ENCODE results near the gene SAP30L.

SAP30L gene

DNA sequence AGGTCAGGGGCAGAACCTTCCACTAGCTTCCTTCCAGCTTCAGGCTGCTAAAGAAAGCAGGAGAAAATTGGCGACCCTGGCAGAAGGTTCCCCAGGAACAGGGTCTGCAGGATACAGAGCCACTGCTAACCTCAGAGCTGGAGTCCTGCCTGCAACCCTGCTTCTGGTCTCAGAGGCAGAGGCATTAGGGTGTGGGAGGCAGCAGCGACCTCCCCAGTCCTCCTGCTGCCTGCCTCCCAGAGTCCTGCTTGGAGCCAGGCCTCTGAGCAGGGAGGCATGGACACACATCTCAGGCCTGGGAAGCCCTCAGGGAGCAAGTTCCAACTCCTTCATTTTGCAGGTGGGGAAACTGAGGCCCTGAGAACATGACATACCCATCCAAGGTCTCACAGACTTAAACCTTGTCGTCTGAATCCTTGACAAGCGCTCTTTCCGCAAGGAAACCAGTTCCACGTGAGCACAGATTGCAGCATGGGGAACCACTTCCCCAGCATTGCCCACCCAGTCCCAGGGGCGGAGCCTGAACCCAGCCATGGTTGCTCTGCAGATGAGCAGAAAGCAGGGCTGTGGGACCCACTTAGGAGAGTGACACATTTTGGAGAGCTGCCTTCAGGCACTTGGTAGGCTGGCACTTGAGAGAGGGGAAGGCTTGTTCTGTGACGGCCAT lies 60.4 kb downstream of the SAP30L start:
- no peak for DNase-seq
- no peaks in the 10 kb centered on the region for H4K20me1 ChIP-seq (ENCODE audit: insufficient read depth, low read length)

GRCh38 chr5:154506716-154507080 lies 60.9 kb downstream of the SAP30L start:
- TF ChIP-seq EZH2 (optimal IDR thresholded peaks at IDR 0.05; ENCODE audit: low read depth, low read length) = no peak
- TF ChIP-seq, protein P1, sequence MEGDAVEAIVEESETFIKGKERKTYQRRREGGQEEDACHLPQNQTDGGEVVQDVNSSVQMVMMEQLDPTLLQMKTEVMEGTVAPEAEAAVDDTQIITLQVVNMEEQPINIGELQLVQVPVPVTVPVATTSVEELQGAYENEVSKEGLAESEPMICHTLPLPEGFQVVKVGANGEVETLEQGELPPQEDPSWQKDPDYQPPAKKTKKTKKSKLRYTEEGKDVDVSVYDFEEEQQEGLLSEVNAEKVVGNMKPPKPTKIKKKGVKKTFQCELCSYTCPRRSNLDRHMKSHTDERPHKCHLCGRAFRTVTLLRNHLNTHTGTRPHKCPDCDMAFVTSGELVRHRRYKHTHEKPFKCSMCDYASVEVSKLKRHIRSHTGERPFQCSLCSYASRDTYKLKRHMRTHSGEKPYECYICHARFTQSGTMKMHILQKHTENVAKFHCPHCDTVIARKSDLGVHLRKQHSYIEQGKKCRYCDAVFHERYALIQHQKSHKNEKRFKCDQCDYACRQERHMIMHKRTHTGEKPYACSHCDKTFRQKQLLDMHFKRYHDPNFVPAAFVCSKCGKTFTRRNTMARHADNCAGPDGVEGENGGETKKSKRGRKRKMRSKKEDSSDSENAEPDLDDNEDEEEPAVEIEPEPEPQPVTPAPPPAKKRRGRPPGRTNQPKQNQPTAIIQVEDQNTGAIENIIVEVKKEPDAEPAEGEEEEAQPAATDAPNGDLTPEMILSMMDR (IDR thresholded peaks at IDR 0.05; ENCODE audit: low read length) = no peak
- TF ChIP-seq EZH2phosphoT487 (IDR thresholded peaks at IDR 0.05; ENCODE audit: low read length) = no peak
- Histone ChIP-seq H3K36me3 (replicated peaks; ENCODE audit: insufficient read depth, low read length) (no peaks in the 10 kb centered on the region), H3K9ac (ENCODE audit: low read length) (no peak overlapping the region), H3F3A (ENCODE audit: insufficient read depth, low read length) (no peaks in the 10 kb centered on the region), H3K4me2 (ENCODE audit: low read depth, low read length) (no peak overlapping the region), H4K20me1 (ENCODE audit: insufficient read depth, low read length) (no peaks in the 10 kb centered on the region), H3K79me2 (ENCODE audit: low read length) (no peaks in the 10 kb centered on the region), H3K9me2 (replicated peaks; ENCODE audit: insufficient read depth, low read length) (no peaks in the 10 kb centered on the region), H3K27ac (ENCODE audit: low read length) (no peak overlapping the region), H3K27me3 (replicated peaks; ENCODE audit: insufficient read depth, low read length) (no peaks in the 10 kb centered on the region), H3K4me3 (ENCODE audit: low read length) (no peak overlapping the region), H3K9me3 (replicated peaks; ENCODE audit: insufficient read depth, low read length) (no peaks in the 10 kb centered on the region), H2AFZ (ENCODE audit: low read length) (no peak overlapping the region), H3K4me1 (ENCODE audit: low read length) (peaks cover 3% of the 10 kb centered on the region; the same call in 1 of the 2 replicates)
- DNase-seq = no peak

More for the DNA sequence above, 60.4 kb downstream of the SAP30L start:
- Histone ChIP-seq H2AFZ (ENCODE audit: low read length) (no peak overlapping the region), H3K9me3 (replicated peaks; ENCODE audit: insufficient read depth, low read length) (no peaks in the 10 kb centered on the region), H3K36me3 (replicated peaks; ENCODE audit: insufficient read depth, low read length) (no peaks in the 10 kb centered on the region), H3K4me1 (ENCODE audit: low read length) (peaks cover 3% of the 10 kb centered on the region; the same call in 1 of the 2 replicates), H3K9me2 (replicated peaks; ENCODE audit: insufficient read depth, low read length) (no peaks in the 10 kb centered on the region), H3F3A (ENCODE audit: insufficient read depth, low read length) (no peaks in the 10 kb centered on the region), H3K27ac (ENCODE audit: low read length) (no peak overlapping the region), H3K27me3 (replicated peaks; ENCODE audit: insufficient read depth, low read length) (no peaks in the 10 kb centered on the region), H3K9ac (ENCODE audit: low read length) (no peak overlapping the region), H3K4me2 (ENCODE audit: low read depth, low read length) (no peak overlapping the region), H3K79me2 (ENCODE audit: low read length) (no peaks in the 10 kb centered on the region), H3K4me3 (ENCODE audit: low read length) (no peak overlapping the region)
- no peak for TF ChIP-seq EZH2 (optimal IDR thresholded peaks at IDR 0.05; ENCODE audit: low read depth, low read length)
- no peak for TF ChIP-seq EZH2phosphoT487 (IDR thresholded peaks at IDR 0.05; ENCODE audit: low read length)
- TF ChIP-seq, protein P1 (IDR thresholded peaks at IDR 0.05; ENCODE audit: low read length) = no peak

DNA sequence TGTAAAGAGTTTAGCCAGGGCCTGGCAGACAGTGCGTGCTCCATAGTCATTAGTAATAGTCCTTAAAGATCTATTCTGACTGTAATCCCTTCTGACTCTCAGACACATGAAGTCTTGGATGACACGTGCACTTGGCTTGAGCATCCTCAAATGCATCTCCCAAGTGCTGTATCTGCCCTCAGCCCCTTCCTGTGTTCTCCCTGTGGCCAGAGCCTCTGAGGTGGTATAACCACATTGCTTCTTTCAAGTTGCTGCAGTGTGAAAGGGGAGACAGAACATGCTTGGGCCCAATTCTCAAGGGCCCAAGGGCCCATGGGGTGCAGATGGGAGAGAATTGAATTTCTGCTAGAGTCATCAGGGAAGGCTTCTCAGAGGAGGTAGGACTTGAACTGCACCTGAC lies 62.3 kb downstream of the SAP30L start:
- Histone ChIP-seq H3K9me2 (replicated peaks; ENCODE audit: insufficient read depth, low read length) (no peaks in the 10 kb centered on the region), H3K9ac (ENCODE audit: low read length) (no peak overlapping the region), H4K20me1 (ENCODE audit: insufficient read depth, low read length) (no peaks in the 10 kb centered on the region), H3F3A (ENCODE audit: insufficient read depth, low read length) (peaks cover 3% of the 10 kb centered on the region; the same call in 1 of the 2 replicates), H3K4me2 (ENCODE audit: low read depth, low read length) (no peak overlapping the region), H3K36me3 (replicated peaks; ENCODE audit: insufficient read depth, low read length) (no peaks in the 10 kb centered on the region), H3K9me3 (replicated peaks; ENCODE audit: insufficient read depth, low read length) (no peaks in the 10 kb centered on the region), H3K79me2 (ENCODE audit: low read length) (no peaks in the 10 kb centered on the region), H3K4me1 (ENCODE audit: low read length) (peaks cover 5% of the 10 kb centered on the region; the same call in 1 of the 2 replicates), H3K27me3 (replicated peaks; ENCODE audit: insufficient read depth, low read length) (no peaks in the 10 kb centered on the region), H2AFZ (ENCODE audit: low read length) (no peak overlapping the region), H3K27ac (ENCODE audit: low read length) (no peak overlapping the region), H3K4me3 (ENCODE audit: low read length) (no peak overlapping the region)
- TF ChIP-seq EZH2phosphoT487 (IDR thresholded peaks at IDR 0.05; ENCODE audit: low read length) = no peak
- DNase-seq = no peak
